Glomerular endothelial cell (primary cell): Measurements from ENCODE around the gene NFKBIE. TPM values are rescaled to one million over a fixed set of nuclear protein-coding genes. Genes with fewer than 3 reads are reported as not detected.
"Not testable (repeated sequence)": the region's sequence is repeated elsewhere in the genome, so short reads cannot be mapped to it uniquely, and the experiment has no call there.

ENCODE experiments used
- DNase-seq: peaks from one replicate; pipeline ENCODE4 v3.0.0-alpha.2; 2011; ENCODE audit warnings: low read depth, low spot score; ENCODE audit errors: extremely low read depth
- total RNA-seq: library from RNA; depleted of rRNA; stranded (reverse); fragments of >200 nt; gene quantifications from 2 replicates; pipeline ENCODE4 v1.2.3, GENCODE V29; 2015

The NFKBIE gene
- 30.5 and 56.9 TPM in 2 replicates for total RNA-seq

- no peak for DNase-seq
Measured at GRCh38 chr6:44265007-44265721, at the start of gene NFKBIE. Gene NFKBIE, minus strand, starts transcription at chr6:44265551. Its CDS starts 205 bp downstream, at chr6:44265346.

- DNase-seq: not testable (repeated sequence)
Measured at GRCh38 chr6:44314657-44315056, 49.3 kb upstream of the NFKBIE start.

- DNase-seq: peak; percentile 45
Measured at GRCh38 chr6:44312901-44313788, 47.8 kb upstream of the NFKBIE start, which contains the start of gene AARS2. Gene AARS2, minus strand, starts transcription at chr6:44313347. Its CDS starts 24 bp downstream, at chr6:44313323.

GRCh38 chr6:44311767-44312166 lies 46.4 kb upstream of the NFKBIE start:
- no peak for DNase-seq

GRCh38 chr6:44311304-44311703 lies 46.0 kb upstream of the NFKBIE start:
- DNase-seq: no peak

- DNase-seq: no peak
Measured at GRCh38 chr6:44310241-44310640, 44.9 kb upstream of the NFKBIE start.

GRCh38 chr6:44309631-44310030 lies 44.3 kb upstream of the NFKBIE start:
- DNase-seq: no peak

- DNase-seq: no peak
Measured at GRCh38 chr6:44309092-44309491, 43.7 kb upstream of the NFKBIE start.

GRCh38 chr6:44307217-44307616 lies 41.9 kb upstream of the NFKBIE start:
- DNase-seq: no peak

GRCh38 chr6:44306710-44307109 lies 41.4 kb upstream of the NFKBIE start:
- DNase-seq: no peak

GRCh38 chr6:44305200-44305725 lies 39.9 kb upstream of the NFKBIE start:
- no peak for DNase-seq

- no peak for DNase-seq
Measured at GRCh38 chr6:44304282-44305199, 39.2 kb upstream of the NFKBIE start.

GRCh38 chr6:44303842-44304241 lies 38.5 kb upstream of the NFKBIE start:
- DNase-seq: no peak

GRCh38 chr6:44302856-44303255 lies 37.5 kb upstream of the NFKBIE start:
- DNase-seq: no peak

GRCh38 chr6:44301782-44302564 lies 36.6 kb upstream of the NFKBIE start:
- DNase-seq: no peak

- DNase-seq: no peak
Measured at GRCh38 chr6:44301106-44301505, 35.8 kb upstream of the NFKBIE start.

- no peak for DNase-seq
Measured at GRCh38 chr6:44300292-44300823, 35.0 kb upstream of the NFKBIE start.

- DNase-seq: no peak
Measured at GRCh38 chr6:44298864-44299263, 33.5 kb upstream of the NFKBIE start.

- DNase-seq: no peak
Measured at GRCh38 chr6:44298055-44298803, 32.9 kb upstream of the NFKBIE start.
